Esophagus muscularis mucosa (tissue), 2 donors: ENCODE results near the gene ZNF841.

Experiments used
- EP300 ChIP-seq: sonication (generic); formaldehyde crosslinking; IDR thresholded peaks from one replicate; pipeline ENCODE4 v1.6.1; 2017; ENCODE audit warnings: antibody characterized with exemption
- POLR2A ChIP-seq: fragments of 450-650 bp; IDR thresholded peaks from one replicate; pipeline ENCODE4 v1.6.1; 2017; ENCODE audit warnings: antibody characterized with exemption, moderate library complexity, mild to moderate bottlenecking, low read depth

DNA sequence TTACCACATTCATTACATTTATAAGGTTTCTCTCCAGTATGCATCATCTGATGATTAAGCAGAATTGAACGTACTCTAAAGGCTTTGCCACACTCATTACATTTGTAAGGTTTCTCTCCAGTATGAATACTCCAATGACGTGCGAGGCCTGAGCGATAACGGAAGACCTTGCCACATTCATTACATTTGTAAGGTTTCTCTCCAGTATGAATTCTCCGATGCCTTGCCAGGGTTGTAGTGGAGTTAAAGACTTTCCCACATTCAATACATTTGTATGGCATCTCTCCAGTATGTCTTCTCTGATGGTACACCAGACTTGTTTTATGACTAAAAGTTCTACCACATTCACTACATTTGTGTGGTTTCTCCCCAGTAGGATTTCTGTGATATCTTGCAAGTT, 30.2 kb downstream of the ZNF841 start:
- no peak for TF ChIP-seq POLR2A
- no peak for TF ChIP-seq EP300
